22Rv1 (cell line): ENCODE results near the gene CEBPG.

ENCODE experiments used
- CTCF ChIP-seq: fragments of 450-650 bp; IDR thresholded peaks from 2 replicates; pipeline ENCODE4 v1.5.1; 2017; ENCODE audit warnings: mild to moderate bottlenecking
- ZFX ChIP-seq: fragments of 450-650 bp; IDR thresholded peaks from 2 replicates; pipeline ENCODE4 v1.6.1; 2017; ENCODE audit warnings: antibody characterized with exemption, borderline replicate concordance

- TF ChIP-seq CTCF (no peak), ZFX (no peak)
These were observed 19.9 kb downstream of the CEBPG start for GRCh38 chr19:33393286-33394005.
